GM06990 (cell line): Measurements from ENCODE around the gene ZDHHC14.
"Not testable (repeated sequence)": the region's sequence is repeated elsewhere in the genome, so short reads cannot be mapped to it uniquely, and the experiment has no call there.

Source experiments
- DNase-seq: peaks from one replicate; pipeline ENCODE4 v3.0.0-alpha.2; 2011; ENCODE audit not compliant: insufficient read length; ENCODE audit errors: extremely low read depth
- H3K27me3 ChIP-seq: replicated peaks from 2 replicates; pipeline ENCODE4 v1.6.0; 2011; ENCODE audit warnings: low read length; ENCODE audit not compliant: control insufficient read depth, insufficient read depth
- H3K36me3 ChIP-seq: 2 replicates; pipeline ENCODE4 v1.5.1; 2011; ENCODE audit warnings: low read length; ENCODE audit not compliant: control insufficient read depth, insufficient read depth
- H3K4me3 ChIP-seq: replicated peaks from 2 replicates; pipeline ENCODE4 v1.5.1; 2011; ENCODE audit warnings: low read depth, mild to moderate bottlenecking, control low read depth, low read length
- TF ChIP-seq, protein P1 (sequence below): IDR thresholded peaks from 2 replicates; pipeline ENCODE4 v1.5.1; 2011; ENCODE audit warnings: low read length, control low read depth, mild to moderate bottlenecking, inconsistent platforms; ENCODE audit not compliant: insufficient read depth, poor library complexity, severe bottlenecking

The ZDHHC14 gene

DNA sequence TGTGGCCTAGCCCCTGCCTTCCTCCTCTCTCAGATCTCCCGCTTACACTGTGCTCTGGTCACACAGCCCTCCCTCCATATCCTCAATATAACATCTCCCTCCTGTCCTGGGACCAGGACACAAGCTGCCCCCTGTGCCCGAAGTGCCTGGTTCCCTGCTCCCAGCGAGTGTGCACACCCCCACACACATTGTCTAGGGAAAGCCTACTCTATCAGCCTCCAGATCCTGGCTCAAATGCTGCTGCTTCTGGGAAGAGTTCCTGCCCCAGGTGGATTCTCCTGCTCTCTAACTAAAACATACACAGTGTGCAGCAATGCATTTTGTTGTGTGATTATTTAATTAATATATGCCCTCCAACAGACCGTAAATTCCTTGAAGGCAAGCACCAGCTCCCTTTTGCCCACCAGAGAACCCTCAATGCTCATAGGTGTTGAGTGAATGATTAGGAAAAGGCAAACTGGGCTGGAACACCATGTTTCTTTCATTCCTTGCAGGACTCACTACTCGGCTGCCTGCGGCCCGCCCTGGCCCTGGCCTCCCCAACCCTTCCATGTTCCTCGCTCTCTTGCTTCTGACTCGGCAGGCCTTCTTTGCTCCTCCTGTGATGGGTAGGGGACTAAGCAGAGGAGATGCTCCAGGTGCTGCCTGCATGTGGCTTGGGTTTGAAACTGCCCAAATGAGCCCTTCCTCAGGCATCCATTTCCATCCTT lies 194.6 kb downstream of the ZDHHC14 start:
- no peak for DNase-seq
- TF ChIP-seq, protein P1, sequence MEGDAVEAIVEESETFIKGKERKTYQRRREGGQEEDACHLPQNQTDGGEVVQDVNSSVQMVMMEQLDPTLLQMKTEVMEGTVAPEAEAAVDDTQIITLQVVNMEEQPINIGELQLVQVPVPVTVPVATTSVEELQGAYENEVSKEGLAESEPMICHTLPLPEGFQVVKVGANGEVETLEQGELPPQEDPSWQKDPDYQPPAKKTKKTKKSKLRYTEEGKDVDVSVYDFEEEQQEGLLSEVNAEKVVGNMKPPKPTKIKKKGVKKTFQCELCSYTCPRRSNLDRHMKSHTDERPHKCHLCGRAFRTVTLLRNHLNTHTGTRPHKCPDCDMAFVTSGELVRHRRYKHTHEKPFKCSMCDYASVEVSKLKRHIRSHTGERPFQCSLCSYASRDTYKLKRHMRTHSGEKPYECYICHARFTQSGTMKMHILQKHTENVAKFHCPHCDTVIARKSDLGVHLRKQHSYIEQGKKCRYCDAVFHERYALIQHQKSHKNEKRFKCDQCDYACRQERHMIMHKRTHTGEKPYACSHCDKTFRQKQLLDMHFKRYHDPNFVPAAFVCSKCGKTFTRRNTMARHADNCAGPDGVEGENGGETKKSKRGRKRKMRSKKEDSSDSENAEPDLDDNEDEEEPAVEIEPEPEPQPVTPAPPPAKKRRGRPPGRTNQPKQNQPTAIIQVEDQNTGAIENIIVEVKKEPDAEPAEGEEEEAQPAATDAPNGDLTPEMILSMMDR: no peak
- Histone ChIP-seq H3K4me3 (no peak overlapping the region), H3K36me3 (no peaks in the 10 kb centered on the region), H3K27me3 (no peaks in the 10 kb centered on the region)

DNA sequence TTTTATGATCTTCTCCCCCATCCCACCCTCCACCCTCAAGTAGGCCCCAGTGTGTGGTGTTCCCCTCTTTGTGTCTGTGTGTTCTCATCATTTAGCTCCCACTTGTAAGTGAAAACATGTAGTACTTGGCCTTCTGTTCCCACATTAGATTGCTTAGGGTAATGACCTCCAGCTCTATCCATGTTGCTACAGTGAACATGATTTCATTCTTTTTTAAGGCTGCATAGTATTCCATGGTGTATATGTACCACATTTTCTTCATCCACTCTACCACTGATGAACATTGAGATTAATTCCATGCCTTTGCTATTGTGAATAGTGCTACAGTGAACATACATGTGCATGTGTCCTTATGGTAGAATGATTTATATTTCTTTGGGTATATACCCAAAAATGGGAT lies 196.0 kb downstream of the ZDHHC14 start:
- H3K36me3 ChIP-seq, DNase-seq, H3K27me3 ChIP-seq, H3K4me3 ChIP-seq: not testable (repeated sequence)

DNA sequence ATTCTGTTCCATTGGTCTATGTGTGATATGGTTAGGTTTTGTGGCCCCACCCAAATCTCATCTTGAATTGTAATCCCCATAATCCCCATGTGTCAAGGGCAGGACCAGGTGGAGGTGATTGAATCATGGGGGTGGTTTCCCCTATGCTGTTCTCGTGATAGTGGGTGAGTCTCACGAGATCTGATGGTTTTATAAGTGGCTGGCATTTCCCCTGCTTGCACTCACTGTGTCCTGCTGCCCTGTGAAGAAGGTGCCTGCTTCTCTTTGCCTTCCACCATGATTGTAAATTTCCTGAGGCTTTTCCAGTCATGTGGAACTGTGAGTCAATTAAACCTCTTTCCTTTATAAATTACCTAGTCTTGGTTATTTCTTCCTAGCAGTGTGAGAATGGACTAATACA lies 197.5 kb downstream of the ZDHHC14 start:
- H3K4me3 ChIP-seq, H3K27me3 ChIP-seq: not testable (repeated sequence)

DNA sequence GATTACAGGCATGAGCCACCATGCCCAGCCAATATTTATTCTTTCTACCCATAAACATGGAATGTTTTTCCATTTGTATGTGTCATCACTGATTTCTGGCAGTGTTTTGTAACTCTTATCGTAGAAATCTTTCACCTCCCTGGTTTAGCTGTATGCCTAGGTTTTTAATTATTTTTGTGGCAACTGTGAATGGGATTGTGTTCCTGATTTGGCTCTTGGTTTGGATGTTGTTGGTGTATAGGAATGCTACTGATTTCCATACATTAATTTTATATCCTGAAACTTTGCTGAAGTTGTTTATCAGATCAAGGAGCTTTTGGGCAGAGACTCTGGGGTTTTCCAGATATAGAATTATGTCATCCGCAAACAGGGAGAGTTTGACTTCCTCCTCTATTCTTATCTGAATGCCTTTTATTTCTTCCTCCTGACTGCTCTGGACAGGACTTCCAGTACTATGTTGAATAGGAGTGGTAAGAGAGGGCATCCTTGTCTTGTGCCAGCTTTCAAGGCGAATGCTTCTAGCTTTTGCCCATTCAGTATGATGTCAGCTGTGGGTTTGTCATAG lies 198.6 kb downstream of the ZDHHC14 start:
- TF ChIP-seq, protein P1: no peak
- H3K36me3 ChIP-seq: no peaks in the 10 kb centered on the region
- no peaks in the 10 kb centered on the region for H3K27me3 ChIP-seq
- no peak for DNase-seq
- H3K4me3 ChIP-seq: no peak overlapping the region

More for the DNA sequence above, 197.5 kb downstream of the ZDHHC14 start:
- DNase-seq, H3K36me3 ChIP-seq: not testable (repeated sequence)

DNA sequence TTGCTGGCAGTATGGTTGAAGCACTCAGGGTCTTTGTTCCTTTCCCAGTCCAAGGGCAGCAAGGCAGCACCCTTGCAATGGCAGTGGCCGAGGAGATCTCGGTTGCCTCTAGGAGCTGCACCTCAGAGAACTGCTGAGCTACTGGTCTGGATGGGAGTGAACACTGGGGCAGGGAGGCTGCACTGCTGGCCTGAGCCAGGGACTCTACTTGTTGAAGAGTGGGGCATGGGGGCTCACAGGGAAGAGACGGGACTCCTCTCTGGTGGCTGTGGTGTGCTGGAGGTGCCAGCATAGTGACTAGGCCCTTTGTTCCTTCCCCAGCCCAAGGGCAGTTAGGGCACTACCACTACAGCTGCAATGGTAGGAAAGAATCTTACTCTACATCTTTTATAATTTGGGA lies 203.0 kb downstream of the ZDHHC14 start:
- Histone ChIP-seq H3K4me3 (no peak overlapping the region), H3K36me3 (no peaks in the 10 kb centered on the region; the same call in 1 of the 2 replicates), H3K27me3 (no peaks in the 10 kb centered on the region)
- DNase-seq: no peak
- TF ChIP-seq, protein P1: no peak

DNA sequence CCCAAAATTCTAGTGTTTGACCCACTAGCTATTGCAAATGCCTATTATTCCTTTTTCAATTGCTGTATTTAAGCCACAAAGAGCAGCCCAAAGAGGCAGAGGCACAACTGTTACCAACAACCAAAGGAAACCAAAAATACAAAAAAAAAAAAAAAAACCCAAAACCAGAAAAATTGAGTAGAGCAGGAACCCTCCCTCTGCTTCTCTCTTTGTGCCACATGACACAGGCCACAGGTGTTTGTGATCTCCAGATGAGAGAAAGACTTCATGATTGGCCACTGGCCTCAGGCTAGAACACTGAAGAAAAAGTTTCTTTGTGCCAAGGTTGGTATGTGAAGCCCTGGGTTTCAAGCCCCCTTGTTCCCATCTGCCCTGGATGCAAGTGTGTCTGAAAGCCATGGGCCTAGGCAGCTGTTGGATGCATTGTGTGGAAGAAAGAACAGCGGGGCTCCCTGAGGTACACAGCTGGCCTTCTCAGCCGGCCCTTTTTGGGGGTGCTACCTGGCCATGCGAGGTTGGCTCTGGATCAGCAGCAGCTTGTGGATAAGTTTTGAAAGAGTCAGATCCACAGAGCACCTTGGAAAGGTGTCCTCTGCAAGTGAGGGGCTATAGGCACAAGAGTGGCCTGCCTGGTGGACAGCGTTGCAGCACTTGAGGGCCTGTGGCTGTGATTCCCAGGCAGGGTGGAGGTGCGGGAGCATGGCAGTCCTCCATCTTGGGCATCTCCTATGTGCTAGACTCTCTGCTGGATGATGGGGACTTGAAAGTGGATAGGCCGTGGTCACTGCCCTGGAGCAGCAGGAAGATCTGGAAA lies 204.5 kb downstream of the ZDHHC14 start:
- Histone ChIP-seq H3K36me3 (no peaks in the 10 kb centered on the region; the same call in 1 of the 2 replicates), H3K27me3 (no peaks in the 10 kb centered on the region), H3K4me3 (no peak overlapping the region)
- DNase-seq: no peak
- TF ChIP-seq, protein P1: no peak
